GM12865 (cell line): Measurements from ENCODE around the gene G6PC2.

ENCODE experiments used
- DNase-seq: peaks from one replicate; pipeline ENCODE4 v3.0.0; 2010; ENCODE audit warnings: low read depth
- H3K4me3 ChIP-seq: 2 replicates; pipeline ENCODE4 v1.5.1; 2011; ENCODE audit warnings: mild to moderate bottlenecking, low read depth, low read length, control low read depth
- TF ChIP-seq, protein P1 (sequence below): IDR thresholded peaks from 2 replicates; pipeline ENCODE4 v1.5.1; 2011; ENCODE audit warnings: low read length, control low read depth, low read depth, inconsistent platforms; ENCODE audit not compliant: insufficient read depth; ENCODE audit errors: missing control alignments

G6PC2 gene

DNA sequence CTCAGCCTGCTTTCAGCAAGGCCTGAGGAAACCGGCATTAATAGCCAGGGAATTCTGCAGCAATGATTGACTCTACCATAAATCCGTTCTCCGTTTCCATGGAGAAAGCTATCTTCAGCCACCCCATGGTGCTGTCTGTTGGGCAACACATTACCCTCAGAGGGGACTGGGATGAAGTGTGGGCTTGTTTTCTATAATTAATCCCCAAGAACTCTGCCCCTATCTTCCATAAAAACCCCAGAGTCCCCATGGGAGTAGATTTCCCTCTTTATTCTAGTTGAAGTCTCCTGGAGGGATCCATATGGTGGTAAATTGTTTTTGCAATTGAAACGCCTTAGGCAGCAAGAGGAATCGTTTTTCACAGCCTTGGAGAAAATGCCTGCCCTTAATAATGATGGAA, 9.2 kb downstream of the G6PC2 start:
- no peak overlapping the region for H3K4me3 ChIP-seq
- TF ChIP-seq, protein P1, sequence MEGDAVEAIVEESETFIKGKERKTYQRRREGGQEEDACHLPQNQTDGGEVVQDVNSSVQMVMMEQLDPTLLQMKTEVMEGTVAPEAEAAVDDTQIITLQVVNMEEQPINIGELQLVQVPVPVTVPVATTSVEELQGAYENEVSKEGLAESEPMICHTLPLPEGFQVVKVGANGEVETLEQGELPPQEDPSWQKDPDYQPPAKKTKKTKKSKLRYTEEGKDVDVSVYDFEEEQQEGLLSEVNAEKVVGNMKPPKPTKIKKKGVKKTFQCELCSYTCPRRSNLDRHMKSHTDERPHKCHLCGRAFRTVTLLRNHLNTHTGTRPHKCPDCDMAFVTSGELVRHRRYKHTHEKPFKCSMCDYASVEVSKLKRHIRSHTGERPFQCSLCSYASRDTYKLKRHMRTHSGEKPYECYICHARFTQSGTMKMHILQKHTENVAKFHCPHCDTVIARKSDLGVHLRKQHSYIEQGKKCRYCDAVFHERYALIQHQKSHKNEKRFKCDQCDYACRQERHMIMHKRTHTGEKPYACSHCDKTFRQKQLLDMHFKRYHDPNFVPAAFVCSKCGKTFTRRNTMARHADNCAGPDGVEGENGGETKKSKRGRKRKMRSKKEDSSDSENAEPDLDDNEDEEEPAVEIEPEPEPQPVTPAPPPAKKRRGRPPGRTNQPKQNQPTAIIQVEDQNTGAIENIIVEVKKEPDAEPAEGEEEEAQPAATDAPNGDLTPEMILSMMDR, result no peak
- DNase-seq, result no peak

DNA sequence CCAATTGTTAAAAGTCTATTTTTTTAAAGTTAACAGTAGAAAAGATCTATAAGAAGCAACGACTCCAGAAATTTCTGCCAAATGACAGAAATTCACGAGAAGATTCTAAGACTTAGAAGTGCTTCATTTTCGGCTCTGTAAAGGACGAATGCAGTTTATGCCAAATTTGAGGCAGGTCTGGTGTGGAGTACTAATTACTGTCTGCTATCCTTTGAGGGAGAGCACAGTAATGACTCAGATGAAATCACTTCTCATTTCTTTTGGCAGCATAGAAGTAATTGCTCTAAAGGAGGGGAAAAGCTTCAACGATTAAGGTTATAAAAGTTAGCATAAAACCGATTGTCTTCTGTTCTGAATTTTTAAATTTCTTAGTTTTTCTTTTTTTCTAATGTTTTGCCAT, 11.4 kb downstream of the G6PC2 start:
- TF ChIP-seq, protein P1, result no peak
- no peak overlapping the region for H3K4me3 ChIP-seq
- DNase-seq, result no peak

DNA sequence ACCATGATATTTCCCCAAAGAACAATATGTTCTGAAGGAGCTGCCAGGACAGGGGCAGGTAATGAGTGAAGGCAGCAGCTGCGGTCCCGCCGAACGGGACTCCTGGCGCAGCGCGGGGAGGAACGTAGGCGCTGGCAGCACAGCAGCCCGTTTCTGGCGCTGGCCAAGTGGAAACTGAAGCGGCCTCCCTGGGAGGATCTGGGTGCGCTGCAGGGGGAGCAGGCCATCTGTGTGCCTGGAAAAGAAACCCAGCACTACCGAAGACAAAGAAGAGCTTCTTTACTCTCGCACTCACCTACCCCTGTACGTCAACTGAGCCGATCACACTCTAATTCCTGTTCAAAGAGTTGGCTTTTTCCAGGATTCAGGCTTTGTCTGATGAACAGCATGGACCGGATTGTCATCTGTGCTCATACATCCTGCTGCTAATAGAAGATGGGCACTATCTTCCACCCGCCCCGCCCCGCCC, 11.8 kb downstream of the G6PC2 start:
- no peak for DNase-seq
- TF ChIP-seq, protein P1, result no peak
- H3K4me3 ChIP-seq, result no peak overlapping the region

DNA sequence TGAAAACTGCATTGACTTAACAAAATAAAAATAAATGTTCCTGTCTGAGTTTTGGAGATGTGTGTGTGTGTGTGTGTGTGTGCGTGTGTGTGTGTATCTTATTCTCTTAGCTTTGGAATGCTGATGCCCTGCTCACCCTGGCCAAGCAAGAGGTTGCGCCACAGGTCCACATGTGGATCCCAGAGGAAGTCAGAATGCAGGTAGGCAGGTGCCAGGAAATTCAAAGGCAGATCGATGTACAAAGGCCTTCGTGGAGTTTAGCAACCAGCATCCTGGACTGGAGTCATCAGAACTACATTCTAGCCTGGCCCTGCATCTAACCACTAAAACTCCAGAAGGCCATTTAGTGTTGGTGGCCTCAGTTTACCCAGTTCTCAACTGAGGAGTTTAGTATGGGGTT, 12.4 kb downstream of the G6PC2 start:
- TF ChIP-seq, protein P1, result no peak
- no peak overlapping the region for H3K4me3 ChIP-seq
- DNase-seq, result no peak

DNA sequence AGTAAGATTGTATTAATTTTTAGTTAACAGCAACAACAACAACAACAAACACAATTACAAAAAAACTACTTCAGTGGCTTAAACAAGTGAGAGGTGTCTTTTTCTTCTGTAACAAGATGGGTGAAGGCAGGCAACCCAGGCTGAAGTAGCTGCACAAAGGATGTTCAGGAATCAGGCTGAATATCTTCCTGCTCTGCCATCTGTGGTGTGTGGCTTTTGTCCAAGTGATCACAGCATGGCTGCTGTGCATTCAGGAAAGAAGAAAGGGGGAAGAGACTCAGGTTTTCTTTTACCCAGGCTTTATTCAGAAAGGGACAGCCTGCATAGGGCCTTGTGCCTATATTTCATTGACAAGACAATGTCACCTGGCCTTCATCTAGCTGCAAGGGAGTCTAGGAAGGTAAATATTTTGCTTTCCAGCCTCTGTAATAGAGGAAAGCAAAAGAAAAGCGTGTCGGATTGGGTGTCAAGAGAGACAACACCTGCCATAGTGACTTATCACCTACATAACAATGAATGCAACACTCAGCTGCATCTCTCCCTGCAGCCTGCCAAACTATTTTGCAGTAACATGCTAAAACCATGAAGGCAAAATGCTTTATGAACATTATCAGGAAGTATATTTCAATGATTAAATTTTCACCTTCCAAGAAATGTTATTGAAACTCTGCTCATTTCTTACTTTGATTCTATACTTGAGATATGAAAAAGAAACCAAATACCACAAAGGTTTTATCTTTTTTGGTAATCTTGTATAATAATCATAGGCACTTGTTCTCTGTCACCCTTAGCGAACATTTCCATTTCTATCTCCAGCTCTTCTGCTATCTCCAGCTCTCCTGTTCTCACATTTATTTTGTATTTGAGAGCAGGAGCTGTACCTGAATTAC, 14.6 kb downstream of the G6PC2 start:
- no peak for DNase-seq
- TF ChIP-seq, protein P1, result no peak
- H3K4me3 ChIP-seq, result no peak overlapping the region

DNA sequence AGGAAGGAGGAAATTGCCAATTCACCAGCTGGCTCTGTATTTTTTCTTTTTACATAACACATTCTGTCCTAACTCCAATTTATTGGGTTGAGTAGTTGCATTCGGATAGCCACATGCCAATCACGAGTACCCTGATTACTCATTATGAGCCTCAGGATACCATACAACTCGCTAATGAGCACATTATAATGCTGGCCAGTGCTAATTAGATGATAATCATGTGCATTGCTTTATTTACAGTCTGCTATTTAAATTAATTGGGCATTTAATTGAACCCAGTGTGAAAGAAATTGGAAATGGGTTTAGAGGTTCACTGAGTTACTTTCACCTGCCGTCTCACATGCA, 15.2 kb downstream of the G6PC2 start:
- H3K4me3 ChIP-seq, result no peak overlapping the region
- no peak for DNase-seq
- TF ChIP-seq, protein P1, result no peak
